Esophagus muscularis mucosa (tissue), 3 donors: Measurements from ENCODE around the gene CHRNB4.

Experiments used
- POLR2A ChIP-seq: fragments of 450-650 bp; IDR thresholded peaks from one replicate; pipeline ENCODE4 v1.6.1; 2017; ENCODE audit warnings: antibody characterized with exemption, moderate library complexity, mild to moderate bottlenecking, low read depth
- POLR2AphosphoS5 ChIP-seq, 2 donors: sonication (generic); formaldehyde crosslinking; IDR thresholded peaks; one replicate each; pipeline ENCODE4 v1.6.1; 2017; ENCODE audit warnings: antibody characterized with exemption in 2 of 2
- TF ChIP-seq, protein P1 (sequence below), 3 experiments: fragments of 200-600 bp in 2 of 3; fragments of 450-650 bp in 1 of 3; sonication (generic) in 2 of 3; IDR thresholded peaks; one replicate each; pipeline ENCODE4 v1.5.1; 2017 to 2019; ENCODE audit warnings: antibody characterized with exemption in 3 of 3, mild to moderate bottlenecking in 2 of 3, moderate library complexity in 1 of 3

DNA sequence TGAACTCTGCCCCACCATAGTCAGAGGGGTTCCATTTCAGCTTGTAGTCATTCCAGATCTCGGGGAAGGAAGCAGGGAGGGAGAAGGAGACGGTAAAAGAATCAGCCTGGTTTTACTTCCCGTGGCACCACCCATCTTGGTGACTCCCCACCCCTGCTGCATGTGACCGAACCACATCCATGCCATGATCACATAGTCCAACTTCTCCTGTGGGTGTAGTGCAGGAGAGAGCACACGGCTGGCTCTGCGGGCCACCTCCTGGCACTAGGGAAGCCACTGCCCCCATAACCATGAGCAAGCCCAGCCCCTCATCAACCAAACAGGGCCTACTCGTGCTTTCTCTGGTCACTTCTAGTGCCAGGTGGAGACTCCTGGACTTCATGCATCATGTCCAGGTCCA is 23.9 kb downstream of the CHRNB4 start:
- TF ChIP-seq POLR2A (no peak), POLR2AphosphoS5 (IDR thresholded peaks at IDR 0.05) (no peak)
- TF ChIP-seq, protein P1, sequence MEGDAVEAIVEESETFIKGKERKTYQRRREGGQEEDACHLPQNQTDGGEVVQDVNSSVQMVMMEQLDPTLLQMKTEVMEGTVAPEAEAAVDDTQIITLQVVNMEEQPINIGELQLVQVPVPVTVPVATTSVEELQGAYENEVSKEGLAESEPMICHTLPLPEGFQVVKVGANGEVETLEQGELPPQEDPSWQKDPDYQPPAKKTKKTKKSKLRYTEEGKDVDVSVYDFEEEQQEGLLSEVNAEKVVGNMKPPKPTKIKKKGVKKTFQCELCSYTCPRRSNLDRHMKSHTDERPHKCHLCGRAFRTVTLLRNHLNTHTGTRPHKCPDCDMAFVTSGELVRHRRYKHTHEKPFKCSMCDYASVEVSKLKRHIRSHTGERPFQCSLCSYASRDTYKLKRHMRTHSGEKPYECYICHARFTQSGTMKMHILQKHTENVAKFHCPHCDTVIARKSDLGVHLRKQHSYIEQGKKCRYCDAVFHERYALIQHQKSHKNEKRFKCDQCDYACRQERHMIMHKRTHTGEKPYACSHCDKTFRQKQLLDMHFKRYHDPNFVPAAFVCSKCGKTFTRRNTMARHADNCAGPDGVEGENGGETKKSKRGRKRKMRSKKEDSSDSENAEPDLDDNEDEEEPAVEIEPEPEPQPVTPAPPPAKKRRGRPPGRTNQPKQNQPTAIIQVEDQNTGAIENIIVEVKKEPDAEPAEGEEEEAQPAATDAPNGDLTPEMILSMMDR (IDR thresholded peaks at IDR 0.05): no peak
